ENCODE measurements around the gene CTIF.

GRCh38 chr18:48634491-48634890, 95.7 kb downstream of the CTIF start:
- TF ChIP-seq CTCF (IDR thresholded peaks at IDR 0.05) = no peak
- no peak for TF ChIP-seq ZFX (IDR thresholded peaks at IDR 0.05; ENCODE audit: borderline replicate concordance)

Measured in 22Rv1 (cell line).